Tibial nerve (tissue), 4 donors: Measurements from ENCODE around the gene CHKB. TPM values are rescaled to one million over a fixed set of nuclear protein-coding genes. Genes with fewer than 3 reads are reported as not detected.

Source experiments
- DNase-seq, 2 donors: peaks; one replicate each; pipeline ENCODE4 v3.0.0-alpha.2; 2019; ENCODE audit warnings: low spot score in 2 of 2
- H3K27ac ChIP-seq, 4 donors: fragments of 200-600 bp; sonication (generic) in 3 of 4; one replicate each; pipeline ENCODE4 v1.5.1; 2017 to 2019; ENCODE audit warnings: mild to moderate bottlenecking in 1 of 4
- H3K27me3 ChIP-seq, 2 donors: fragments of 200-600 bp; sonication (generic) in 1 of 2; one replicate each; pipeline versions ENCODE4 v1.5.1 to v1.6.0; 2017 to 2019
- H3K36me3 ChIP-seq, 3 donors: fragments of 200-600 bp; sonication (generic); one replicate each; pipeline ENCODE4 v1.5.1; 2018 to 2019
- H3K4me1 ChIP-seq, 4 donors: fragments of 200-600 bp; sonication (generic) in 3 of 4; one replicate each; pipeline ENCODE4 v1.5.1; 2017 to 2019
- H3K4me3 ChIP-seq, 4 donors: fragments of 200-600 bp; sonication (generic) in 3 of 4; one replicate each; pipeline ENCODE4 v1.5.1; 2017 to 2019; ENCODE audit warnings: mild to moderate bottlenecking in 1 of 4, moderate library complexity in 1 of 4
- H3K9me3 ChIP-seq, 4 donors: fragments of 200-600 bp; sonication (generic) in 3 of 4; one replicate each; pipeline ENCODE4 v1.5.1; 2017 to 2019
- EP300 ChIP-seq, 2 donors: sonication (generic); formaldehyde crosslinking; IDR thresholded peaks; one replicate each; pipeline ENCODE4 v1.6.1; 2017; ENCODE audit warnings: antibody characterized with exemption in 2 of 2, mild to moderate bottlenecking in 1 of 2
- POLR2A ChIP-seq, 2 donors: fragments of 450-650 bp; IDR thresholded peaks; one replicate each; pipeline ENCODE4 v1.6.1; 2017; ENCODE audit warnings: antibody characterized with exemption in 2 of 2, mild to moderate bottlenecking in 2 of 2, moderate library complexity in 2 of 2
- WGBS, 2 donors: methylation state at CpG; one replicate each; pipeline ENCODE4 v1.1.5; 2018; 5-methylcytosine and 5-hydroxymethylcytosine counted together
- total RNA-seq, 4 donors: library from RNA; depleted of rRNA; stranded (reverse); fragments of >200 nt; gene quantifications; one replicate each; pipeline ENCODE4 v1.1.0, GENCODE V29; 2016
- TF ChIP-seq, protein P1 (sequence below), 5 experiments: fragments of 200-600 bp in 3 of 5; fragments of 450-650 bp in 2 of 5; sonication (generic) in 3 of 5; IDR thresholded peaks; one replicate each; pipeline ENCODE4 v1.5.1; 2016 to 2019; ENCODE audit warnings: antibody characterized with exemption in 5 of 5, mild to moderate bottlenecking in 3 of 5, moderate library complexity in 2 of 5

The CHKB gene
- total RNA-seq, 4 donors from 2014 or later = 55.9 to 95.4 (median 74.4) TPM

DNA sequence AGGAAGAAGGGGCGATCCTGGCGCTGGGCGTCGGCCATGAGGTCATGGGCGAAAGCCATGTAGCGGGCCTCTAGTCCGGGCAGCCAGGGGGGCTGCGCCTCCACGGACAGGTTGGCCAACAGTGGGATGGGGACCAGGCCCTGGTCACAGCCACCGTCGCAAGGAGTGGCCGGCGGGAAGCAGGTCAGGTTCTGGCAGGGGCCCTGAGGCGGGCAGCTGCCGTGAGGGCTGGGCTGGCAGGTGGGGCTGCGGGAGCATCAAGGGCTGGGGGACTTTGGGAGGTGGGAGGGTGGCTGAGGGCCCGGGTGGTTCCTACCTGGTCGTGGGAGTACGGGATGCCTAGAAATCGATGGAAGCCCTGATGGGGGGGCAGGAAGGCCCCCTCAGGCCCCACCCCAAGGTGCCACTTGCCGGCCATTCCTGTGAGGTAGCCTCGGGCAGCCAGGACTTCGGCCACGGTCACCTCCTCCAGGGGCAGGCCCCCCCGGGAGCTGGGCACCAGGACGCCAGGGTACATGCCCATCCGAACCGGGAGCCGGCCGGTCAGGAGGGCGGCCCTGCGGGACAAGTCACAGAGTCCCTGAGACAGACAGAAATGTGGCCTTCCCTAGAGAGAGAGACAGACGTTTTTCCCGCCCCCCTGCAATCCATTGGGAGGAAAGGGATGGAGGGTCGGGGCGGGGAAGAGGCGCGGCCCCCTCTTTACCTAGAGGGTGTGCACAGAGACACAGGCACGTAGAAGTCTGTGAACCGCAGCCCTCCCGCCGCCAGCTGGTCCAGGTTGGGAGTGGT, 44.4 kb upstream of the CHKB start:
- no peak for TF ChIP-seq EP300 (IDR thresholded peaks at IDR 0.05)
- TF ChIP-seq, protein P1, sequence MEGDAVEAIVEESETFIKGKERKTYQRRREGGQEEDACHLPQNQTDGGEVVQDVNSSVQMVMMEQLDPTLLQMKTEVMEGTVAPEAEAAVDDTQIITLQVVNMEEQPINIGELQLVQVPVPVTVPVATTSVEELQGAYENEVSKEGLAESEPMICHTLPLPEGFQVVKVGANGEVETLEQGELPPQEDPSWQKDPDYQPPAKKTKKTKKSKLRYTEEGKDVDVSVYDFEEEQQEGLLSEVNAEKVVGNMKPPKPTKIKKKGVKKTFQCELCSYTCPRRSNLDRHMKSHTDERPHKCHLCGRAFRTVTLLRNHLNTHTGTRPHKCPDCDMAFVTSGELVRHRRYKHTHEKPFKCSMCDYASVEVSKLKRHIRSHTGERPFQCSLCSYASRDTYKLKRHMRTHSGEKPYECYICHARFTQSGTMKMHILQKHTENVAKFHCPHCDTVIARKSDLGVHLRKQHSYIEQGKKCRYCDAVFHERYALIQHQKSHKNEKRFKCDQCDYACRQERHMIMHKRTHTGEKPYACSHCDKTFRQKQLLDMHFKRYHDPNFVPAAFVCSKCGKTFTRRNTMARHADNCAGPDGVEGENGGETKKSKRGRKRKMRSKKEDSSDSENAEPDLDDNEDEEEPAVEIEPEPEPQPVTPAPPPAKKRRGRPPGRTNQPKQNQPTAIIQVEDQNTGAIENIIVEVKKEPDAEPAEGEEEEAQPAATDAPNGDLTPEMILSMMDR (IDR thresholded peaks at IDR 0.05) = no peak
- no peak for TF ChIP-seq POLR2A (IDR thresholded peaks at IDR 0.05)
- WGBS, 2 donors = 82 to 85% methylated on average over 32 to 41 of the region's 42 CpGs
- Histone ChIP-seq H3K4me1 (peaks cover 0 to 26% (median 20%) of the 10 kb centered on the region in 4 donors), H3K27ac (peak overlapping the region; percentile 64 to 87 (median 78)), H3K36me3 (peaks cover 0 to 23% (median 0%) of the 10 kb centered on the region in 3 donors), H3K27me3 (no peaks in the 10 kb centered on the region), H3K9me3 (no peaks in the 10 kb centered on the region), H3K4me3 (peak overlapping the region; percentile 55 to 87 (median 74))
- DNase-seq = no peak

DNA sequence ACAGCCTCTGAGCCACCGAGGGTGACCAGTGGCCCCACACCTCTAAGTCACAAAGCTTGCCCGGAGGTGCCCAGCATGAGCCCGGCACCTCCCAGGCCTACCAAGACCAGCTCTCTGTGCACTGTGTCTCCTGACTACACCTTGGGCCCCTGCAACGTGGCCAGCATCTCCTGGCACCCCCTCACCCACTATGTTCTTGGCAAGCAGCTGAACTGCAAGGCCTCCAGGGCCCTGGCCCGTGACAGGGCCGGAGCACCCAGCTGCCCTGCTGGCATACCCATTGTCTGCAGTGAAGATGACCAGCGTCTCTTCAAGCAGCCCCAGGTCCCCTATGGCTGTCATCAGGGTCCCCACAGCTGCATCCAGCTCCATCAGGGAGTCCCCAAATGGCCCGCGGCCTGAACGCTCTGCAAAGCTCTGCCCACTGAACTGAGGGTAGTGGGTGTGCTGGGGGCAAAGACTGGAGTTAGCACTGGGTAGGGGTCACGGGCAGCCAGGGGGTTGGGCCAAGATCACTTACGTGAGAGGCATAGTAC, 43.7 kb upstream of the CHKB start:
- Histone ChIP-seq H3K27me3 (no peaks in the 10 kb centered on the region), H3K4me1 (peaks cover 0 to 33% (median 24%) of the 10 kb centered on the region in 4 donors), H3K4me3 (no peak overlapping the region), H3K36me3 (peaks cover 0 to 23% (median 0%) of the 10 kb centered on the region in 3 donors), H3K9me3 (no peaks in the 10 kb centered on the region), H3K27ac (no peak overlapping the region)
- WGBS, 2 donors = 82 to 88% methylated on average over 12 of the region's 12 CpGs
- DNase-seq = no peak
- no peak for TF ChIP-seq EP300 (IDR thresholded peaks at IDR 0.05)
- TF ChIP-seq POLR2A (IDR thresholded peaks at IDR 0.05) = no peak
- TF ChIP-seq, protein P1 (IDR thresholded peaks at IDR 0.05) = no peak

DNA sequence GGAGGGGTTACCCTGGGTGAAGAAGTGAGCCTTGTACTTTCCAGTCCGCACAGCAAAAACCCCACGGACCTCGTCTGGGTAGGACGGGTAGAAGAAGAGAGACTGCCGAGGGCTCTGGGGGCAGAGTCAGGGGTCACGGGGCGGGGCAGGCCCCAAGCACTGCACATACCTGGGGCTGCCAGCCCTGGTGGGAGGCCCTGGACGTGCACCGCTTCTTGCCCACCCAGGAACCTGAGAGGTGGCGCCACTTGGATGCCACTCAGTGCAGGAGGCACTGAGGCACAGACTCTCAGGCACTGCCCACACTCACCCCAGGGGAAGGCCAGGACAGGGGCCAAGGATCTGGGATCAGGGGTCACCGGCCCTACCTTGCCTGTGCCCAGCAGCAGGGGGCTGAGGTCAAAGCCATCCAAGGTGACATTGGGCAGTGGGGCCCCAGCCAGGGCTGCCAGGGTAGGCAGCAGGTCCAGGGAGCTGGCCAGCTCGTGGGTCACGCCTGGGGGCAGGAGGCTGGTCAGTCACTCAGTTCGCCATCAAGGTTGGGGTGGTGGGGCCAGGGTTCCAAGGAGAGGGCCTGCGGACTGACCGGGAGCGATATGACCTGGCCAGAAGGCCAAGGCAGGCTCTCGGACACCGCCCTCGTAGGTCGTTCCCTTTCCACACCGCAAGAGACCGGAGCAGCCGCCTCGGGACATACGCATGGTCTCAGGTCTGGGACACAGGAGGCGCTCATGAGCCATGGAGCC, 43.1 kb upstream of the CHKB start:
- no peak overlapping the region for H3K27ac ChIP-seq
- 85 to 86% methylated on average over 23 to 24 of the region's 27 CpGs for WGBS, 2 donors
- H3K36me3 ChIP-seq = peaks cover 0 to 23% (median 0%) of the 10 kb centered on the region in 3 donors
- H3K4me1 ChIP-seq = peaks cover 0 to 39% (median 27%) of the 10 kb centered on the region in 4 donors
- H3K4me3 ChIP-seq = no peak overlapping the region
- peak in 1 of 2 donors; percentile 11 for DNase-seq
- no peaks in the 10 kb centered on the region for H3K9me3 ChIP-seq
- H3K27me3 ChIP-seq = no peaks in the 10 kb centered on the region
- TF ChIP-seq EP300 (IDR thresholded peaks at IDR 0.05) (no peak), POLR2A (IDR thresholded peaks at IDR 0.05) (no peak)
- TF ChIP-seq, protein P1 (IDR thresholded peaks at IDR 0.05) = no peak

DNA sequence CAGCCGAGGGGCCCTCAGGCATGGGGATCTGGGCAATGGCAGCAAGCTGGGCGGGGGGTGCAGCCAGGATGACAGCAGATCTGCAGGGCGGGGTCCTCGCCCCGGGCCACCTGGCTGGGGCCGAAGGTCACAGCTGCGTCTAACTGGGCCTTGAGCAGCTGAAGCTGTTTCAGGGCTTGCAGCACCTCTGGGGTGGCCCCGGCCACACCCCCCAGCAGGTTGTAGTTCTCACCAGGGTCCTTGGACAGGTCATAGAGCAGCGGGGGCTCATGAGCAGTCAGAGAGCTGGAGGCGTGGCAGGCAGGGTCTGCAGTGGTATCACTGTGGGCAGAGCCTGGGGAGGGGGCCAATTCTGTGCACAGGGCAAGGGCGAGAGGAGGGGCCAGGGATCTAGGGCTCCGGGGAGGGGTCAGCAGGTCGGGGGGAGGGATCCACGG, 42.5 kb upstream of the CHKB start:
- DNase-seq = peak in 1 of 2 donors; percentile 6
- Histone ChIP-seq H3K4me3 (no peak overlapping the region), H3K4me1 (peaks cover 0 to 45% (median 31%) of the 10 kb centered on the region in 4 donors), H3K27me3 (no peaks in the 10 kb centered on the region), H3K27ac (no peak overlapping the region), H3K36me3 (peaks cover 0 to 23% (median 0%) of the 10 kb centered on the region in 3 donors), H3K9me3 (no peaks in the 10 kb centered on the region)
- TF ChIP-seq EP300 (IDR thresholded peaks at IDR 0.05) (no peak), POLR2A (IDR thresholded peaks at IDR 0.05) (no peak)
- TF ChIP-seq, protein P1 (IDR thresholded peaks at IDR 0.05) = no peak
- 76 to 82% methylated on average over 7 to 14 of the region's 14 CpGs for WGBS, 2 donors
